IPS-20b (cell line): ENCODE measurements around the gene OR51B2.

Experiments
- H3K27ac ChIP-seq: one replicate; pipeline ENCODE4 v1.5.1; 2013; ENCODE audit warnings: low read length
- H3K27me3 ChIP-seq: 2 replicates; pipeline ENCODE4 v1.6.1; 2013; ENCODE audit warnings: mild to moderate bottlenecking, low read length, inconsistent platforms; ENCODE audit not compliant: insufficient read depth
- H3K36me3 ChIP-seq: 2 replicates; pipeline ENCODE4 v1.6.1; 2013; ENCODE audit warnings: low read depth, mild to moderate bottlenecking, inconsistent platforms, low read length, moderate library complexity; ENCODE audit not compliant: insufficient read depth
- H3K4me1 ChIP-seq: 2 replicates; pipeline ENCODE4 v1.6.1; 2013; ENCODE audit warnings: mild to moderate bottlenecking, control low read depth, inconsistent platforms, low read length, moderate library complexity; ENCODE audit not compliant: insufficient read depth
- H3K4me3 ChIP-seq: 2 replicates; pipeline ENCODE4 v1.5.1; 2013; ENCODE audit warnings: mild to moderate bottlenecking, low read length, inconsistent platforms
- H3K9ac ChIP-seq: 2 replicates; pipeline ENCODE4 v1.6.1; 2013; ENCODE audit warnings: low read depth, mild to moderate bottlenecking, inconsistent platforms, low read length, moderate library complexity
- H3K9me3 ChIP-seq: 2 replicates; pipeline ENCODE4 v1.6.1; 2013; ENCODE audit warnings: mild to moderate bottlenecking, low read depth, low read length, inconsistent platforms; ENCODE audit not compliant: insufficient read depth

The OR51B2 gene

GRCh38 chr11:5277807-5278382, 46.2 kb downstream of the OR51B2 start:
- no peaks in the 10 kb centered on the region for H3K27me3 ChIP-seq
- no peak overlapping the region for H3K9ac ChIP-seq
- no peaks in the 10 kb centered on the region; the same call in 1 of the 2 replicates for H3K4me1 ChIP-seq
- H3K9me3 ChIP-seq, result no peaks in the 10 kb centered on the region
- H3K4me3 ChIP-seq, result no peak overlapping the region
- H3K36me3 ChIP-seq, result no peaks in the 10 kb centered on the region
- no peak overlapping the region for H3K27ac ChIP-seq

DNA sequence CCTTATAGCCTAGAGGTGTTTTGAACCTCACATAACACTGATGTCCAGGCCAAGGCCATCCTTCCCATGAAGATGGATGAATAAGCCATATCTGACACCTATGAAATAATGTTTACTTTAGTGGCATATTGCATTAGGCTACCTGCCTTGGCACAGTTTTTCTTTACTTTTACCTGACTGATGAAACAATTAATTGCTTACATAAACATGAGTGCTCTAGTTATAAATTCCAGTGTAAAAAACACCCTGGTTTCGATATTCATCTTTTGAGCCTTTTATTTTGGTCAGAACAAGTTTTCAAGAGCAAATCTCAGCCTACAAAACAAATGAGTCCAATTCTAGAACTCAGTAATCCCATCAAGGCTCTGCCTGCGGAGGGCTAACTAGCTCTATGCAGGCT, 47.4 kb downstream of the OR51B2 start:
- Histone ChIP-seq H3K9ac (no peak overlapping the region), H3K4me3 (no peak overlapping the region), H3K36me3 (no peaks in the 10 kb centered on the region), H3K27ac (no peak overlapping the region), H3K9me3 (no peaks in the 10 kb centered on the region), H3K27me3 (no peaks in the 10 kb centered on the region), H3K4me1 (no peaks in the 10 kb centered on the region; the same call in 1 of the 2 replicates)

DNA sequence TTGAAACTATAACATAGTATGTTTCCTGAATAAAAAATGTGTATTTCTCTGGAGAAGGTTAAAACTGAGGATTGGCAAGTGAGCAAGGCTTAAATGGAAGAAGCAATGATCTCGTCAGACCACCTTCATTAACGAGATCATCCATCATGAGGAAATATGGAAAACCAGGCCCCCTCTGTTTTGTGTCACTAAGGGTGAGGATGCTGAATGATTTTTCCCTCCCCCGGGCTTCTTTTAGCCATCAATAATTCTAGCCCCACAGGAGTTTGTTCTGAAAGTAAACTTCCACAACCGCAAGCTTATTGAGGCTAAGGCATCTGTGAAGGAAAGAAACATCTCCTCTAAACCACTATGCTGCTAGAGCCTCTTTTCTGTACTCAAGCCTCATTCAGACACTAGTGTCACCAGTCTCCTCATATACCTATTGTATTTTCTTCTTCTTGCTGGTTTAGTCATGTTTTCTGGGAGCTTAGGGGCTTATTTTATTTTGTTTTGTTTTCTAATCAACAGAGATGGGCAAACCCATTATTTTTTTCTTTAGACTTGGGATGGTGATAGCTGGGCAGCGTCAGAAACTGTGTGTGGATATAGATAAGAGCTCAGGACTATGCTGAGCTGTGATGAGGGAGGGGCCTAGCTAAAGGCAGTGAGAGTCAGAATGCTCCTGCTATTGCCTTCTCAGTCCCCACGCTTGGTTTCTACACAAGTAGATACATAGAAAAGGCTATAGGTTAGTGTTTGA, 48.6 kb downstream of the OR51B2 start:
- H3K4me3 ChIP-seq, result no peak overlapping the region
- no peaks in the 10 kb centered on the region for H3K36me3 ChIP-seq
- H3K27me3 ChIP-seq, result no peaks in the 10 kb centered on the region

GRCh38 chr11:5274395-5274794, 49.7 kb downstream of the OR51B2 start:
- Histone ChIP-seq H3K27me3 (no peaks in the 10 kb centered on the region), H3K36me3 (no peaks in the 10 kb centered on the region), H3K27ac (no peak overlapping the region), H3K4me1 (no peaks in the 10 kb centered on the region), H3K9me3 (no peaks in the 10 kb centered on the region), H3K9ac (no peak overlapping the region), H3K4me3 (no peak overlapping the region)

More for the DNA sequence above, 48.6 kb downstream of the OR51B2 start:
- Histone ChIP-seq H3K4me1 (no peaks in the 10 kb centered on the region), H3K9ac (no peak overlapping the region), H3K27ac (no peak overlapping the region), H3K9me3 (no peaks in the 10 kb centered on the region)
